HepG2 (cell line): ENCODE data around the gene CDKL2. TPM values are rescaled to one million over a fixed set of nuclear protein-coding genes. Genes with fewer than 3 reads are reported as not detected.
A peak's percentile ranks its signal among the peaks of the same experiment; 100 is the strongest.

Source experiments
- CEBPZ ChIP-seq: IDR thresholded peaks from 2 replicates; pipeline ENCODE4 v1.6.1; 2012; ENCODE audit warnings: low read length, improper control_type of control experiment
- ELK4 ChIP-seq: sonication (generic); formaldehyde crosslinking; IDR thresholded peaks from 2 replicates; pipeline ENCODE4 v1.9.0; 2021; ENCODE audit warnings: missing genetic modification reagents, borderline replicate concordance
- GLI4 ChIP-seq: sonication (generic); formaldehyde crosslinking; IDR thresholded peaks from 2 replicates; pipeline ENCODE4 v1.5.1; 2020; ENCODE audit warnings: missing genetic modification reagents, mild to moderate bottlenecking, moderate library complexity, borderline replicate concordance
- GMEB1 ChIP-seq: sonication (generic); formaldehyde crosslinking; IDR thresholded peaks from 2 replicates; pipeline ENCODE4 v1.5.1; 2020; ENCODE audit warnings: missing genetic modification reagents, mild to moderate bottlenecking, borderline replicate concordance
- HDAC6 ChIP-seq: fragments of 200-600 bp; sonication (generic); IDR thresholded peaks from 2 replicates; pipeline ENCODE4 v1.7.0; 2017; ENCODE audit warnings: mild to moderate bottlenecking, antibody characterized with exemption, low read length, low read depth
- HNRNPLL ChIP-seq: fragments of 200-400 bp; formaldehyde crosslinking; IDR thresholded peaks from 2 replicates; pipeline ENCODE4 v1.6.1; 2017; ENCODE audit warnings: mild to moderate bottlenecking, low read depth, low read length; ENCODE audit not compliant: poor library complexity, severe bottlenecking
- MED8 ChIP-seq: sonication (generic); formaldehyde crosslinking; IDR thresholded peaks from 2 replicates; pipeline ENCODE4 v1.8.1; 2023; ENCODE audit warnings: mild to moderate bottlenecking, missing genetic modification reagents; ENCODE audit not compliant: insufficient replicate concordance
- POLR2A ChIP-seq, 2 experiments: IDR thresholded peaks; 2 replicates each; pipeline ENCODE4 v1.6.1; 2011; ENCODE audit warnings: low read depth in 2 of 2, low read length in 2 of 2, mild to moderate bottlenecking in 1 of 2, moderate library complexity in 1 of 2; ENCODE audit not compliant: insufficient read depth in 1 of 2
- RBM39 ChIP-seq: fragments of 200-400 bp; formaldehyde crosslinking; IDR thresholded peaks from one replicate; pipeline ENCODE4 v1.6.1; 2018; ENCODE audit warnings: antibody characterized with exemption, mild to moderate bottlenecking, low read depth, low read length; ENCODE audit not compliant: poor library complexity, severe bottlenecking
- RELA ChIP-seq: sonication (generic); formaldehyde crosslinking; IDR thresholded peaks from 2 replicates; pipeline ENCODE4 v1.4.0; 2020; ENCODE audit warnings: missing genetic modification reagents
- SALL2 ChIP-seq: sonication (generic); formaldehyde crosslinking; IDR thresholded peaks from 2 replicates; pipeline ENCODE4 v1.8.1; 2023; ENCODE audit warnings: mild to moderate bottlenecking, missing genetic modification reagents, inconsistent platforms
- SRSF4 ChIP-seq: fragments of 200-400 bp; formaldehyde crosslinking; IDR thresholded peaks from one replicate; pipeline ENCODE4 v1.6.1; 2018; ENCODE audit warnings: mild to moderate bottlenecking, low read depth, low read length, moderate library complexity; ENCODE audit not compliant: poor library complexity, severe bottlenecking
- TERF1 ChIP-seq: sonication (generic); formaldehyde crosslinking; IDR thresholded peaks from 2 replicates; pipeline ENCODE4 v1.8.0; 2022; ENCODE audit warnings: mild to moderate bottlenecking, missing genetic modification reagents, moderate library complexity
- TGIF2 ChIP-seq: IDR thresholded peaks from 2 replicates; pipeline ENCODE4 v1.6.1; 2016; ENCODE audit warnings: control low read depth, missing compliant biosample characterization
- ZFAT ChIP-seq: sonication (generic); formaldehyde crosslinking; conservative IDR thresholded peaks from 2 replicates; pipeline ENCODE4 v1.8.1; 2023; ENCODE audit warnings: missing genetic modification reagents, inconsistent platforms
- ZNF24 ChIP-seq: fragments of 450-650 bp; IDR thresholded peaks from 2 replicates; pipeline ENCODE4 v1.6.1; 2017; ENCODE audit warnings: antibody characterized with exemption, mild to moderate bottlenecking
- ZNF317 ChIP-seq: sonication (generic); formaldehyde crosslinking; IDR thresholded peaks from 2 replicates; pipeline ENCODE4 v1.5.0; 2020; ENCODE audit warnings: mild to moderate bottlenecking, missing genetic modification reagents
- ZNF354B ChIP-seq: sonication (generic); formaldehyde crosslinking; IDR thresholded peaks from 2 replicates; pipeline ENCODE4 v1.8.0; 2022; ENCODE audit warnings: mild to moderate bottlenecking, missing genetic modification reagents
- polyA plus RNA-seq, 8 experiments: library from polyadenylated mRNA; depleted of rRNA in 3 of 8; stranded (reverse) in 7 of 8; unstranded in 1 of 8; fragments of >200 nt; fragmentation: Illumina TruSeq in 4 of 8; extraction: Trizol in 4 of 8; gene quantifications; 2 replicates each; pipeline versions ENCODE4 v1.2.1 to v1.2.3, GENCODE V29; 2011 to 2016; ENCODE audit warnings: low read depth in 4 of 8, missing spikeins in 1 of 8, mixed read lengths in 1 of 8; ENCODE audit not compliant: insufficient read depth in 1 of 8
- total RNA-seq, 5 experiments: library from RNA; depleted of rRNA; stranded (reverse); fragments of >200 nt; fragmentation: Illumina TruSeq; extraction: Trizol; gene quantifications; 2 replicates each; pipeline ENCODE4 v1.2.3, GENCODE V29; 2016; ENCODE audit warnings: low read depth in 1 of 5

The CDKL2 gene
- total and polyA plus RNA-seq, 2 of the 13 experiments (the other 11 are each of a cell fraction or from before 2014, with no cell fraction given) = not detected

- peak; percentile 40; the same call in 1 of the 2 replicates for TF ChIP-seq GLI4 (CRISPR knock-in tag)
- peak; percentile 92 for TF ChIP-seq GMEB1 (CRISPR knock-in tag)
- TF ChIP-seq RELA (CRISPR knock-in tag) = peak; percentile 40; the same call in 1 of the 2 replicates
- peak; percentile 45; the same call in 1 of the 2 replicates for TF ChIP-seq SALL2 (CRISPR knock-in tag)
- TF ChIP-seq HDAC6 = no peak
- TF ChIP-seq TGIF2 (CRISPR knock-in tag) = no peak
- 0 out of 2 replicates have a peak, but pooled peaks have one; percentile 58 for TF ChIP-seq ZFAT (CRISPR knock-in tag)
- TF ChIP-seq MED8 (CRISPR knock-in tag) = peak; percentile 58
- peak; percentile 79 for TF ChIP-seq RBM39
- TF ChIP-seq SRSF4 = no peak
- peak; percentile 85 for TF ChIP-seq HNRNPLL
- no peak for TF ChIP-seq ZNF354B (CRISPR knock-in tag)
- no peak for TF ChIP-seq TERF1 (CRISPR knock-in tag)
- peak; percentile 82 to 86 for TF ChIP-seq POLR2A (IDR thresholded peaks at IDR 0.05; ENCODE audit: insufficient read depth in 1 of 2, low read depth in 2 of 2, low read length in 2 of 2)
- TF ChIP-seq ELK4 (CRISPR knock-in tag) = no peak
- no peak for TF ChIP-seq CEBPZ
- TF ChIP-seq ZNF317 (CRISPR knock-in tag) = no peak
- no peak for TF ChIP-seq ZNF24
These were observed 43.0 kb upstream of the CDKL2 start, which contains the start of gene G3BP2 (continued) for GRCh38 chr4:75673027-75673958.
